ENCODE data around the gene LRRC66.

DNA sequence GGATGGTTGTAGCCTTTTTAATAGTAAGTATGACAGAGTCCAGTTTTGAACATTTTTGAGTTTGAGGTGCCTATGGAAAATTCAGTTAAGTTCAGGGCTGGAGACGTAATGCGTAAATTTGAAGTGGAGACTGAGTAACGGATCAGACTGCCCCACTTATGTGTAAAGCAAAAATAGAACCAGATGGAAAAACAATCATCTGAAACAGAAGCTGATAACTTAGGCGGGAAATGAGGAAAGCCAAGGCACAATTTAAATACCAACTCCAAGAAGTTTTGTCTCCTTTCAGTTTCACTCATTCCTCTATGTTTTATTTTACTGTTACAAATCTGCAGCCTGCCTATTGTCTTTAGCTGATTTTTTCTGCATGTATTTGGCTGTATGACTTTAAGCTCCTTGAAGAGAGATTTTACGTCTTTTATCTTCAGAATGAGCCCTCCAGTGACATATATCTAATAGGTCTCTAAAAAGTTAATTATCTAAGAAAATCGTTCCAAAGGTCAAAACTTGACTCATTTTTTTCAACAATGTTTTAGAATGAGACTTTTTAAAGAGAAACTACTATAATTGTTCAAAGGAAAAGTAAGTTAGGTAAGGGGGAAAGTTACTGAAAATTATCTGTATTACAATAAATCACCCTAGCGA, 16.8 kb upstream of the LRRC66 start:
- TF ChIP-seq, protein P1, sequence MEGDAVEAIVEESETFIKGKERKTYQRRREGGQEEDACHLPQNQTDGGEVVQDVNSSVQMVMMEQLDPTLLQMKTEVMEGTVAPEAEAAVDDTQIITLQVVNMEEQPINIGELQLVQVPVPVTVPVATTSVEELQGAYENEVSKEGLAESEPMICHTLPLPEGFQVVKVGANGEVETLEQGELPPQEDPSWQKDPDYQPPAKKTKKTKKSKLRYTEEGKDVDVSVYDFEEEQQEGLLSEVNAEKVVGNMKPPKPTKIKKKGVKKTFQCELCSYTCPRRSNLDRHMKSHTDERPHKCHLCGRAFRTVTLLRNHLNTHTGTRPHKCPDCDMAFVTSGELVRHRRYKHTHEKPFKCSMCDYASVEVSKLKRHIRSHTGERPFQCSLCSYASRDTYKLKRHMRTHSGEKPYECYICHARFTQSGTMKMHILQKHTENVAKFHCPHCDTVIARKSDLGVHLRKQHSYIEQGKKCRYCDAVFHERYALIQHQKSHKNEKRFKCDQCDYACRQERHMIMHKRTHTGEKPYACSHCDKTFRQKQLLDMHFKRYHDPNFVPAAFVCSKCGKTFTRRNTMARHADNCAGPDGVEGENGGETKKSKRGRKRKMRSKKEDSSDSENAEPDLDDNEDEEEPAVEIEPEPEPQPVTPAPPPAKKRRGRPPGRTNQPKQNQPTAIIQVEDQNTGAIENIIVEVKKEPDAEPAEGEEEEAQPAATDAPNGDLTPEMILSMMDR (conservative IDR thresholded peaks at IDR 0.05), result no peak
- TF ChIP-seq EZH2 (IDR thresholded peaks at IDR 0.05; ENCODE audit: low read depth), result no peak

Measured in PC-9 (cell line).